PC-9 (cell line): ENCODE measurements around the gene KRTAP10-1. TPM values are rescaled to one million over a fixed set of nuclear protein-coding genes. Genes with fewer than 3 reads are reported as not detected.

Experiments
- BruUV-seq: library from RNA; stranded (reverse); fragments of 400-500 nt; replicated peaks from 2 replicates; lab custom pipeline; 2021; lab: Mats Ljungman, UMichigan
- CTCF ChIA-PET: fragments of 300-600 bp; sonication (Branson Sonifier 250); formaldehyde crosslinking; loops from one replicate; lab custom pipeline; 2022; ENCODE audit warnings: antibody characterized with exemption; lab: Charles Lee
- POLR2A ChIA-PET: fragments of 300-600 bp; sonication (Branson Sonifier 250); formaldehyde crosslinking; loops from one replicate; lab custom pipeline; 2022; ENCODE audit warnings: antibody characterized with exemption; ENCODE audit not compliant: unreplicated experiment; lab: Charles Lee
- DNase-seq, 2 experiments: peaks; one replicate each; pipeline versions ENCODE4 v3.0.0 to v3.0.0-alpha.2; 2015 to 2022; ENCODE audit warnings: mixed read lengths in 1 of 2
- H2AFZ ChIP-seq: fragments of 200-600 bp; sonication (generic); 2 replicates; pipeline ENCODE4 v1.8.1; 2017; ENCODE audit warnings: antibody characterized with exemption
- H3F3A ChIP-seq: fragments of 200-600 bp; sonication (generic); 2 replicates; pipeline ENCODE4 v1.8.1; 2017; ENCODE audit warnings: antibody characterized with exemption, mild to moderate bottlenecking, low read depth; ENCODE audit not compliant: insufficient read depth
- H3K27ac ChIP-seq: fragments of 200-600 bp; sonication (generic); 2 replicates; pipeline ENCODE4 v1.6.1; 2016; ENCODE audit warnings: mixed run types
- H3K27me3 ChIP-seq: fragments of 200-600 bp; sonication (generic); 2 replicates; pipeline ENCODE4 v1.6.1; 2016; ENCODE audit warnings: low read depth, mixed run types; ENCODE audit not compliant: insufficient read depth
- H3K36me3 ChIP-seq: fragments of 200-600 bp; sonication (generic); 2 replicates; pipeline ENCODE4 v1.6.1; 2016; ENCODE audit warnings: low read depth, mixed run types
- H3K4me1 ChIP-seq: fragments of 200-600 bp; sonication (generic); replicated peaks from 2 replicates; pipeline ENCODE4 v1.6.1; 2016; ENCODE audit warnings: mixed run types; ENCODE audit not compliant: insufficient read depth
- H3K4me2 ChIP-seq: fragments of 200-600 bp; sonication (generic); 2 replicates; pipeline ENCODE4 v1.6.1; 2017; ENCODE audit warnings: mixed run types
- H3K4me3 ChIP-seq: fragments of 200-600 bp; sonication (generic); 2 replicates; pipeline ENCODE4 v1.6.1; 2016; ENCODE audit warnings: mixed run types
- H3K79me2 ChIP-seq: fragments of 200-600 bp; sonication (generic); 2 replicates; pipeline ENCODE4 v1.6.1; 2017; ENCODE audit warnings: low read depth, mixed run types
- H3K9me2 ChIP-seq: fragments of 200-600 bp; sonication (generic); 2 replicates; pipeline ENCODE4 v1.8.1; 2017; ENCODE audit warnings: mild to moderate bottlenecking; ENCODE audit not compliant: insufficient read depth
- H3K9me3 ChIP-seq: fragments of 200-600 bp; sonication (generic); 2 replicates; pipeline ENCODE4 v1.8.1; 2016; ENCODE audit warnings: low read depth; ENCODE audit not compliant: insufficient read depth
- H4K20me1 ChIP-seq: fragments of 200-600 bp; sonication (generic); 2 replicates; pipeline ENCODE4 v1.8.1; 2017; ENCODE audit not compliant: insufficient read depth
- EZH2 ChIP-seq: fragments of 200-600 bp; sonication (generic); IDR thresholded peaks from 2 replicates; pipeline ENCODE4 v1.8.0; 2017; ENCODE audit warnings: antibody characterized with exemption, low read depth
- intact Hi-C: fragments of 100-400 bp; cut with micrococcal nuclease; formaldehyde crosslinking; loops from one replicate; pipeline ENCODE4 v1.10.0; 2022; ENCODE audit not compliant: unreplicated experiment
- total RNA-seq: library from RNA; stranded (reverse); gene quantifications from 2 replicates; pipeline ENCODE4 v1.2.3, GENCODE V29; 2021
- TF ChIP-seq, protein P1 (sequence below): fragments of 200-600 bp; sonication (generic); conservative IDR thresholded peaks from 2 replicates; pipeline ENCODE4 v1.6.1; 2017; ENCODE audit warnings: mixed run types, antibody characterized with exemption, mild to moderate bottlenecking, moderate library complexity

Gene KRTAP10-1
- total RNA-seq, 1 experiment from 2014 or later, result not detected

GRCh38 chr21:44569861-44570517, 30.0 kb upstream of the KRTAP10-1 start:
- CTCF ChIA-PET, result no interaction called here
- H3K27me3 ChIP-seq, result peaks cover 59% of the 10 kb centered on the region

GRCh38 chr21:44568667-44569556, 28.9 kb upstream of the KRTAP10-1 start:
- intact Hi-C loops, result no loop called here
- TF ChIP-seq EZH2, result no peak
- TF ChIP-seq, protein P1, sequence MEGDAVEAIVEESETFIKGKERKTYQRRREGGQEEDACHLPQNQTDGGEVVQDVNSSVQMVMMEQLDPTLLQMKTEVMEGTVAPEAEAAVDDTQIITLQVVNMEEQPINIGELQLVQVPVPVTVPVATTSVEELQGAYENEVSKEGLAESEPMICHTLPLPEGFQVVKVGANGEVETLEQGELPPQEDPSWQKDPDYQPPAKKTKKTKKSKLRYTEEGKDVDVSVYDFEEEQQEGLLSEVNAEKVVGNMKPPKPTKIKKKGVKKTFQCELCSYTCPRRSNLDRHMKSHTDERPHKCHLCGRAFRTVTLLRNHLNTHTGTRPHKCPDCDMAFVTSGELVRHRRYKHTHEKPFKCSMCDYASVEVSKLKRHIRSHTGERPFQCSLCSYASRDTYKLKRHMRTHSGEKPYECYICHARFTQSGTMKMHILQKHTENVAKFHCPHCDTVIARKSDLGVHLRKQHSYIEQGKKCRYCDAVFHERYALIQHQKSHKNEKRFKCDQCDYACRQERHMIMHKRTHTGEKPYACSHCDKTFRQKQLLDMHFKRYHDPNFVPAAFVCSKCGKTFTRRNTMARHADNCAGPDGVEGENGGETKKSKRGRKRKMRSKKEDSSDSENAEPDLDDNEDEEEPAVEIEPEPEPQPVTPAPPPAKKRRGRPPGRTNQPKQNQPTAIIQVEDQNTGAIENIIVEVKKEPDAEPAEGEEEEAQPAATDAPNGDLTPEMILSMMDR, result no peak
- H3K27ac ChIP-seq, result no peak overlapping the region
- no peaks in the 10 kb centered on the region for H3K4me1 ChIP-seq
- no peaks in the 10 kb centered on the region for H3K9me3 ChIP-seq
- H3K79me2 ChIP-seq, result no peaks in the 10 kb centered on the region
- H3K4me3 ChIP-seq, result no peak overlapping the region
- ChIA-PET CTCF (no interaction called here), POLR2A (no interaction called here)
- H3K36me3 ChIP-seq, result no peaks in the 10 kb centered on the region
- no peak overlapping the region for H2AFZ ChIP-seq
- no peaks in the 10 kb centered on the region for H4K20me1 ChIP-seq
- no peak for DNase-seq
- H3F3A ChIP-seq, result no peaks in the 10 kb centered on the region
- peaks cover 62% of the 10 kb centered on the region for H3K27me3 ChIP-seq
- no peak overlapping the region for H3K4me2 ChIP-seq
- no TSS peak for BruUV-seq
- no peaks in the 10 kb centered on the region for H3K9me2 ChIP-seq

More at GRCh38 chr21:44569861-44570517, 30.0 kb upstream of the KRTAP10-1 start:
- no peak for TF ChIP-seq EZH2
- TF ChIP-seq, protein P1, result no peak
- H3K9me2 ChIP-seq, result no peaks in the 10 kb centered on the region
- no peak overlapping the region for H3K4me2 ChIP-seq
- no peaks in the 10 kb centered on the region for H3F3A ChIP-seq
- H3K9me3 ChIP-seq, result no peaks in the 10 kb centered on the region
- intact Hi-C loops, result no loop called here
- H3K4me3 ChIP-seq, result no peak overlapping the region
- no peak for DNase-seq
- no peaks in the 10 kb centered on the region for H3K36me3 ChIP-seq
- H4K20me1 ChIP-seq, result no peaks in the 10 kb centered on the region
- BruUV-seq, result no TSS peak
- POLR2A ChIA-PET, result no interaction called here
- H2AFZ ChIP-seq, result no peak overlapping the region
- no peaks in the 10 kb centered on the region for H3K79me2 ChIP-seq
- no peak overlapping the region for H3K27ac ChIP-seq
- no peaks in the 10 kb centered on the region for H3K4me1 ChIP-seq

- no peak for DNase-seq
- H3K27ac ChIP-seq, result no peak overlapping the region
- no peaks in the 10 kb centered on the region for H3K9me2 ChIP-seq
- no peak overlapping the region for H3K4me3 ChIP-seq
- TF ChIP-seq, protein P1, result no peak
- TF ChIP-seq EZH2, result no peak
- no peaks in the 10 kb centered on the region for H3K36me3 ChIP-seq
- H3K79me2 ChIP-seq, result no peaks in the 10 kb centered on the region
- peaks cover 64% of the 10 kb centered on the region for H3K27me3 ChIP-seq
- no peak overlapping the region for H3K4me2 ChIP-seq
- no TSS peak for BruUV-seq
- H3F3A ChIP-seq, result no peaks in the 10 kb centered on the region
- ChIA-PET POLR2A (no interaction called here), CTCF (no interaction called here)
- H2AFZ ChIP-seq, result no peak overlapping the region
- H3K9me3 ChIP-seq, result no peaks in the 10 kb centered on the region
- intact Hi-C loops, result no loop called here
- no peaks in the 10 kb centered on the region for H3K4me1 ChIP-seq
- no peaks in the 10 kb centered on the region for H4K20me1 ChIP-seq
Measured at GRCh38 chr21:44568261-44568660, 28.3 kb upstream of the KRTAP10-1 start.
